A549 (cell line): ENCODE results near the gene KLF3. TPM values are rescaled to one million over a fixed set of nuclear protein-coding genes. Genes with fewer than 3 reads are reported as not detected.

Source experiments
- ATAC-seq, 2 experiments: fragments of 200-7000 bp in 1 of 2; fragments of >200 bp in 1 of 2; cut with Nextera tagmentation in 1 of 2; cut with Tn5 transposase in 1 of 2; 3 replicates each; pipeline versions ENCODE4 v1.8.0 to v1.9.1; 2018 to 2020; ENCODE audit warnings: mild to moderate bottlenecking in 1 of 2, moderate library complexity in 1 of 2
- CTCF ChIA-PET: fragments of 300-600 bp; sonication (Branson Sonifier 250); formaldehyde crosslinking; extraction: SDS; loops from one replicate; lab custom pipeline; 2021; ENCODE audit warnings: antibody characterized with exemption, inconsistent platforms; lab: Yijun Ruan, JAX
- POLR2A ChIA-PET: fragments of 350-600 bp; formaldehyde crosslinking; extraction: SDS; loops from one replicate; lab custom pipeline; 2021; ENCODE audit warnings: antibody characterized with exemption, inconsistent platforms; lab: Yijun Ruan, JAX
- DNase-seq, 2 experiments: peaks; one replicate each; pipeline versions ENCODE4 v3.0.0 to v3.0.0-alpha.2; 2011 to 2016; ENCODE audit warnings: low read depth in 1 of 2, low spot score in 1 of 2
- FAIRE-seq: peaks from 2 replicates; lab custom pipeline; 2011; peaks lifted over from hg19 to GRCh38; lab: Jason Lieb, UNC
- H3K27ac ChIP-seq, 2 experiments: fragments of >200 bp; sonication (Bioruptor Twin); formaldehyde crosslinking; 3 replicates each; pipeline ENCODE4 v1.5.1; 2016 to 2017
- H3K4me1 ChIP-seq: fragments of >200 bp; sonication (Bioruptor Twin); formaldehyde crosslinking; 3 replicates; pipeline ENCODE4 v1.6.1; 2016
- H3K4me2 ChIP-seq: fragments of >200 bp; sonication (Bioruptor Twin); formaldehyde crosslinking; 3 replicates; pipeline ENCODE4 v1.6.1; 2016
- H3K4me3 ChIP-seq: fragments of >200 bp; sonication (Bioruptor Twin); formaldehyde crosslinking; 3 replicates; pipeline ENCODE4 v1.5.1; 2016
- H3K9me3 ChIP-seq: fragments of >200 bp; sonication (Bioruptor Twin); formaldehyde crosslinking; 3 replicates; pipeline ENCODE4 v1.6.1; 2016
- ATOH8 ChIP-seq: fragments of 250-450 bp; sonication (Bioruptor Pico); IDR thresholded peaks from 2 replicates; pipeline ENCODE4 v1.5.0; 2020; ENCODE audit warnings: low read depth, mild to moderate bottlenecking, moderate library complexity
- CBX2 ChIP-seq: fragments of 200-600 bp; sonication (generic); IDR thresholded peaks from 2 replicates; pipeline ENCODE4 v1.6.1; 2016; ENCODE audit warnings: low read depth, mild to moderate bottlenecking, borderline replicate concordance
- E2F6 ChIP-seq: IDR thresholded peaks from 2 replicates; pipeline ENCODE4 v1.6.1; 2012; ENCODE audit warnings: low read depth, borderline replicate concordance
- EHF ChIP-seq: fragments of 250-450 bp; sonication (Bioruptor Pico); IDR thresholded peaks from 2 replicates; pipeline ENCODE4 v1.5.0; 2020; ENCODE audit warnings: mild to moderate bottlenecking
- ELK1 ChIP-seq: fragments of 150-350 bp; IDR thresholded peaks from 2 replicates; pipeline ENCODE4 v1.6.1; 2014; ENCODE audit warnings: low read depth, mild to moderate bottlenecking, low read length
- FOSL2 ChIP-seq, 2 experiments: fragments of 450-650 bp in 1 of 2; fragments of >200 bp in 1 of 2; sonication (Bioruptor Twin) in 1 of 2; formaldehyde crosslinking; IDR thresholded peaks; 2 replicates each; pipeline versions ENCODE4 v1.5.0 to v1.6.1; 2016 to 2020; ENCODE audit warnings: mild to moderate bottlenecking in 1 of 2, moderate library complexity in 1 of 2
- HOXB5 ChIP-seq: fragments of 250-450 bp; sonication (Bioruptor Pico); IDR thresholded peaks from 2 replicates; pipeline ENCODE4 v1.5.0; 2020; ENCODE audit warnings: mild to moderate bottlenecking, moderate library complexity
- JUN ChIP-seq, 2 experiments: fragments of >200 bp; sonication (Bioruptor Twin); formaldehyde crosslinking; IDR thresholded peaks; 2 replicates in 1 of 2; 3 replicates in 1 of 2; pipeline ENCODE4 v1.6.1; 2016 to 2017
- JUNB ChIP-seq: fragments of >200 bp; sonication (Bioruptor Twin); formaldehyde crosslinking; IDR thresholded peaks from 2 replicates; pipeline ENCODE4 v1.6.1; 2016
- KDM1A ChIP-seq: fragments of 200-600 bp; sonication (generic); IDR thresholded peaks from 2 replicates; pipeline ENCODE4 v1.6.1; 2016; ENCODE audit warnings: low read depth, mild to moderate bottlenecking
- NFE2L2 ChIP-seq: fragments of 150-350 bp; conservative IDR thresholded peaks from 2 replicates; pipeline ENCODE4 v1.6.1; 2014; ENCODE audit warnings: low read length
- NR3C1 ChIP-seq: fragments of >200 bp; sonication (Bioruptor Twin); formaldehyde crosslinking; IDR thresholded peaks from 3 replicates; pipeline ENCODE4 v1.6.1; 2017
- PBX3 ChIP-seq: IDR thresholded peaks from 2 replicates; pipeline ENCODE4 v1.6.1; 2012
- PHF8 ChIP-seq: fragments of 200-600 bp; sonication (generic); IDR thresholded peaks from 2 replicates; pipeline ENCODE4 v1.6.1; 2016; ENCODE audit warnings: low read depth, mild to moderate bottlenecking, antibody characterized with exemption, moderate library complexity, borderline replicate concordance
- RARB ChIP-seq: fragments of 250-450 bp; sonication (Bioruptor Pico); IDR thresholded peaks from 2 replicates; pipeline ENCODE4 v1.8.0; 2021; ENCODE audit warnings: mild to moderate bottlenecking, moderate library complexity
- RFX5 ChIP-seq: fragments of 450-650 bp; IDR thresholded peaks from 2 replicates; pipeline ENCODE4 v1.7.1; 2014; ENCODE audit warnings: antibody characterized with exemption, mild to moderate bottlenecking, moderate library complexity
- SMC3 ChIP-seq: fragments of >200 bp; sonication (Bioruptor Twin); formaldehyde crosslinking; IDR thresholded peaks from 3 replicates; pipeline ENCODE4 v1.6.1; 2018; ENCODE audit warnings: inconsistent platforms
- ZFP36 ChIP-seq: fragments of 450-650 bp; IDR thresholded peaks from 2 replicates; pipeline ENCODE4 v1.6.1; 2014; ENCODE audit warnings: borderline replicate concordance; ENCODE audit not compliant: partially characterized antibody
- ZNF302 ChIP-seq: fragments of 250-450 bp; sonication (Bioruptor Pico); IDR thresholded peaks from 2 replicates; pipeline ENCODE4 v1.9.0; 2021; ENCODE audit warnings: inconsistent platforms, mild to moderate bottlenecking, moderate library complexity
- WGBS: methylation state at CpG from one replicate; pipeline ENCODE4 v1.1.6; 2017; ENCODE audit errors: missing lambda C conversion rate; 5-methylcytosine and 5-hydroxymethylcytosine counted together
- polyA plus RNA-seq, 4 experiments: library from polyadenylated mRNA; depleted of rRNA in 3 of 4; stranded (reverse); fragments of >200 nt; fragmentation: RNase III in 1 of 4; extraction: RNeasy Plus Mini Kit Qiagen cat#74134 plus additional on column Dnase treatment in 1 of 4; gene quantifications; 2 replicates in 3 of 4; 3 replicates in 1 of 4; pipeline ENCODE4 v1.2.3, GENCODE V29; 2011 to 2017

Gene KLF3
- polyA plus RNA-seq, 2 of the 4 experiments (the other 2 are of a cell fraction): 11.2 to 29.6 TPM

GRCh38 chr4:38670939-38671591 is 7.1 kb downstream of the KLF3 start (continued):
- no peak for TF ChIP-seq JUN (IDR thresholded peaks at IDR 0.05)
- no peak for TF ChIP-seq ATOH8 (CRISPR knock-in tag)

- CTCF ChIA-PET: interaction anchor here (0.6 to 4.9 kb wide), 5 partner anchors 11 to 493 kb away, joined by 3 to 24 read pairs (median 5); no protein-coding TSS in a partner anchor
- peak overlapping the region; percentile 87 for H3K4me2 ChIP-seq
- H3K9me3 ChIP-seq: no peaks in the 10 kb centered on the region
- DNase-seq (no peak), FAIRE-seq (no peak)
- peak; percentile 60 for TF ChIP-seq ZFP36
- no peak for TF ChIP-seq PHF8
- TF ChIP-seq, all 56 proteins: peak for 1
- POLR2A ChIA-PET: no interaction called here
- Histone ChIP-seq H3K4me1 (peaks cover 81% of the 10 kb centered on the region), H3K27ac (peak overlapping the region; percentile 77 to 91; a peak in 4 of 6 replicates), H3K4me3 (no peak overlapping the region)
- WGBS: 72% methylated on average over 5 of the region's 5 CpGs
- ATAC-seq: no peak
Observed at GRCh38 chr4:38671592-38671940, 7.6 kb downstream of the KLF3 start.

GRCh38 chr4:38672074-38672396 is 8.0 kb downstream of the KLF3 start:
- ChIA-PET POLR2A (no interaction called here), CTCF (interaction anchor here (0.6 to 4.9 kb wide), 5 partner anchors 11 to 493 kb away, joined by 3 to 24 read pairs (median 5); no protein-coding TSS in a partner anchor)
- no peak for ATAC-seq

More at GRCh38 chr4:38672074-38672396, 8.0 kb downstream of the KLF3 start:
- FAIRE-seq: no peak
- Histone ChIP-seq H3K9me3 (no peaks in the 10 kb centered on the region), H3K27ac (peak overlapping the region; percentile 77 to 91), H3K4me1 (peaks cover 81% of the 10 kb centered on the region), H3K4me2 (peak overlapping the region; percentile 87), H3K4me3 (no peak overlapping the region)
- WGBS: 50% methylated on average over 2 of the region's 3 CpGs
- TF ChIP-seq FOSL2 (IDR thresholded peaks at IDR 0.05) (no peak), FOSL2 (CRISPR knock-in tag; IDR thresholded peaks at IDR 0.05) (no peak), JUNB (no peak), RFX5 (no peak), KDM1A (no peak), NR3C1 (no peak), PBX3 (no peak), ZNF302 (CRISPR knock-in tag) (no peak), E2F6 (no peak), HOXB5 (CRISPR knock-in tag) (no peak), CBX2 (no peak), EHF (CRISPR knock-in tag) (no peak), SMC3 (no peak), ELK1 (no peak), RARB (CRISPR knock-in tag) (no peak), NFE2L2 (no peak)
- DNase-seq: no peak
